Muscle of leg (tissue), 11 donors: ENCODE results near the gene CXCR6. TPM values are rescaled to one million over a fixed set of nuclear protein-coding genes. Genes with fewer than 3 reads are reported as not detected.
A peak's percentile ranks its signal among the peaks of the same experiment; 100 is the strongest.

ENCODE experiments used
- DNase-seq: peaks from one replicate; pipeline ENCODE4 v3.0.0; 2013
- H3K27ac ChIP-seq: one replicate; pipeline ENCODE4 v1.5.1; 2013; ENCODE audit warnings: mild to moderate bottlenecking, low read length, control low read depth
- H3K27me3 ChIP-seq: one replicate; pipeline ENCODE4 v1.6.1; 2013; ENCODE audit warnings: low read length; ENCODE audit not compliant: control insufficient read depth, insufficient read depth
- H3K36me3 ChIP-seq: one replicate; pipeline ENCODE4 v1.6.1; 2013; ENCODE audit warnings: low read length; ENCODE audit not compliant: control insufficient read depth, insufficient read depth
- H3K4me1 ChIP-seq: one replicate; pipeline ENCODE4 v1.6.1; 2013; ENCODE audit warnings: low read length; ENCODE audit not compliant: control insufficient read depth, insufficient read depth
- H3K4me3 ChIP-seq: one replicate; pipeline ENCODE4 v1.5.1; 2013; ENCODE audit warnings: low read length, control low read depth
- H3K9me3 ChIP-seq: replicated peaks from 2 replicates; pipeline ENCODE4 v1.6.1; 2013; ENCODE audit warnings: low read depth, low read length; ENCODE audit not compliant: control insufficient read depth
- WGBS: methylation state at CpG from one replicate; pipeline ENCODE4 v1.1.5; 2013; ENCODE audit warnings: missing lambda C conversion rate; ENCODE audit not compliant: insufficient coverage; 5-methylcytosine and 5-hydroxymethylcytosine counted together
- polyA plus RNA-seq, 8 donors: library from polyadenylated mRNA; unstranded; fragments of 120-200 nt; gene quantifications; one replicate each; pipeline versions ENCODE4 v1.2.1 to v1.2.3, GENCODE V29; 2013; ENCODE audit warnings: inconsistent platforms in 1 of 8, low replicate concordance in 1 of 8; ENCODE audit not compliant: insufficient read length in 8 of 8, insufficient read depth in 1 of 8
- total RNA-seq: library from RNA; stranded (reverse); fragments of 120-200 nt; gene quantifications from one replicate; pipeline ENCODE4 v1.2.4, GENCODE V29; 2013

The CXCR6 gene
- total and polyA plus RNA-seq, 9 donors: 0.04 to 0.40 (median 0.23) TPM

DNA sequence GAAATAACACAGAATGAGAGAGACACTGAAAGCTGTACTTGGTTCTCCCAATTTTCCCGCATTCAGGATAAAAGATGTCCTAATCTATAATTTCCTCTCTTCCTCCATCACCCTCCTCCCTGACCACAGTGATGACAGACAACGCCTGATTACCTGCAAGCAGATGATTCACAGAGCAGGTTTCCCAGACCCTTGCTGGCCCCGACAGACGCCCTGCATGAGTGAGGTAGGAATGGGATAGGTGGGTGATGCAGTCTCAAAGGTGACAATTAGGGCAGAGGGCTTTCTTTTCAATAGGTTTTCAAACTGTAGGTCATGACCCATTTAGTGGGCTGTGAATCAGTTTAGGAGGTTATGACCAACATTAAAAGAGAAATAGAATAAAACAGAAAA is 5.2 kb upstream of the CXCR6 start:
- Histone ChIP-seq H3K27me3 (no peaks in the 10 kb centered on the region), H3K9me3 (no peaks in the 10 kb centered on the region), H3K36me3 (peaks cover 23% of the 10 kb centered on the region), H3K4me1 (peaks cover 17% of the 10 kb centered on the region), H3K27ac (no peak overlapping the region), H3K4me3 (no peak overlapping the region)
- DNase-seq: no peak
- WGBS: 88% methylated on average over 3 of the region's 4 CpGs

DNA sequence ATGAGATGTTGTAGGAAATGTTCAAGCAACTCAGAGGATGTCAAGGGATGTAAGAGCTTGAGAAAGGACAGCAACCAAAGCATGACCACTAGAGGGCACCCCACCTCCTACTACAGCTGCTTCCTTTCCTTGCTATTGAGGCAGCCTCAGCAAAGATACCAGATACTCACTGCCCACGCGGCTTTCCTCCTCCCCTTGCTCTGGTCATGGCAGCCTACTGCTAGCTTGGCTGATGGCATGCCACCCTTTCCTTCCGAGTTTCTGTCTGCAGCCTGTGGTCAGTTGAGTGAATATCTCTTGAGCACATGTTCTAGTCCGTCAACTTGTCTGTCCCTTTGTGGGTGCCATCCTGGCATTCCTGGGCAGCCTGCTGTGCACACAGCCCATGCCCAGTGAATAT is 4.4 kb upstream of the CXCR6 start:
- 6% methylated on average over 4 of the region's 4 CpGs for WGBS
- H3K36me3 ChIP-seq: peaks cover 23% of the 10 kb centered on the region
- no peak overlapping the region for H3K27ac ChIP-seq

DNA sequence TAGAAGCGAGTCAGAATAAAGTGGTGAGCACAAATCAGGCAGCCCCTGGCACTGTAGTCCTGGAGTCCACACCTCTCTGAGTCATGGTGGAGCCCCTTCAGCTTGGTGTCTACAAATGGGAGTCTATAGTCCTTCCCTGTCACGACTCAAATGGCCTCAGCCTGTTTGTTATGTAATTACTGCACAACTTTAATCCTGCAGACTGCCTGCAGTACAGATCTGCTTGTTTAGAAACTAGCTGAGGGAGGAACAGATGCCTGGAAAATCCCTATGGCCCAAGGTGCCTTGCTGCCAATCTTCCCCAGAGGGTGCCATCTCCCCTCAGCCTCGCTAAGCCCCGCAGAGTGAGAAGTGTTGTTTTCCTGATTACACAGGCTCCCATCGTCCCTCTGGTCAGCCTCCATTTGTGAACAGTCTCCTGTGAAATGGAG is 3.9 kb upstream of the CXCR6 start:
- Histone ChIP-seq H3K4me3 (no peak overlapping the region), H3K36me3 (peaks cover 23% of the 10 kb centered on the region), H3K4me1 (peaks cover 17% of the 10 kb centered on the region), H3K27me3 (no peaks in the 10 kb centered on the region), H3K9me3 (no peaks in the 10 kb centered on the region), H3K27ac (no peak overlapping the region)
- no CpG with 5 or more reads among the region's 5 CpGs for WGBS
- DNase-seq: no peak

More for the DNA sequence above, 4.4 kb upstream of the CXCR6 start:
- Histone ChIP-seq H3K9me3 (no peaks in the 10 kb centered on the region), H3K27me3 (no peaks in the 10 kb centered on the region), H3K4me3 (no peak overlapping the region), H3K4me1 (peaks cover 17% of the 10 kb centered on the region)
- peak; percentile 92 for DNase-seq

DNA sequence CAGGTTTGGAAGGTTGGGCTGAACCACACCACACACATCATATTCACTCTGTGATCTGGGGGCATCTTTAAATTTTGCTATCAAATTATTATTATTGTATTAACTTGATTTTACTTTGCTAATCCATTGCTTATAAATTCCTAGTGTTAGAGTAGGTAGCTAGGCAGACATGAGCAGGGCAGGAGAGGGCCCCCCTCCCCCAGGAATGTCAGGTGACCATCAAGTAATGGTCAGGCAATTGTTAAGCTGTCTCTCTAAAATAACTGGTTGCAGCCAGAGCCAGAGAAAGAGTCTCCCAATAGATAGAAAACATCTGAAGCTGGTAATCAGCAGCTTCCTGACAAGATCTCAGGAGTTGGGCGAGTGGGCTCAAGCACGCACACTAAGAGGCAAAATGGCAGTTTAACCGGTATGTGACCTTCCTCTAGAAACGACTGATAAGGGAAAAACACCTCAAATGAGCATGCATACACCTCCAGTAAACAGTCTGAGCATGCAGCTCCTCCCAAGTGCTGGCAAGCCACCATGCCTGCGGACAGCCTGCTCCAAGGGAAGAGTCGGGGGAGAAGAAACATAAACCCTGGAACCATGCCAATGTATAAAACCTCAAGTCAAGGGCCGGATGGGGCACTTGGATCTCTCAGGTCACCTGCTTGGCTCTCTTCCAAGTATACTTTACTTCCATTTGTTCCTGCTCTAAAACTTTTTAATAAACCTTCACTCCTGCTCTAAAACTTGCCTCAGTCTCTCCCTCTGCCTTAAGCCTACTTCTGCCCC is 3.1 kb upstream of the CXCR6 start:
- no peak for DNase-seq
- no peaks in the 10 kb centered on the region for H3K27me3 ChIP-seq
- no peak overlapping the region for H3K4me3 ChIP-seq
- no peaks in the 10 kb centered on the region for H3K9me3 ChIP-seq
- H3K4me1 ChIP-seq: peaks cover 17% of the 10 kb centered on the region
- H3K27ac ChIP-seq: no peak overlapping the region
- 53% methylated on average over 4 of the region's 7 CpGs for WGBS
- peaks cover 22% of the 10 kb centered on the region for H3K36me3 ChIP-seq

DNA sequence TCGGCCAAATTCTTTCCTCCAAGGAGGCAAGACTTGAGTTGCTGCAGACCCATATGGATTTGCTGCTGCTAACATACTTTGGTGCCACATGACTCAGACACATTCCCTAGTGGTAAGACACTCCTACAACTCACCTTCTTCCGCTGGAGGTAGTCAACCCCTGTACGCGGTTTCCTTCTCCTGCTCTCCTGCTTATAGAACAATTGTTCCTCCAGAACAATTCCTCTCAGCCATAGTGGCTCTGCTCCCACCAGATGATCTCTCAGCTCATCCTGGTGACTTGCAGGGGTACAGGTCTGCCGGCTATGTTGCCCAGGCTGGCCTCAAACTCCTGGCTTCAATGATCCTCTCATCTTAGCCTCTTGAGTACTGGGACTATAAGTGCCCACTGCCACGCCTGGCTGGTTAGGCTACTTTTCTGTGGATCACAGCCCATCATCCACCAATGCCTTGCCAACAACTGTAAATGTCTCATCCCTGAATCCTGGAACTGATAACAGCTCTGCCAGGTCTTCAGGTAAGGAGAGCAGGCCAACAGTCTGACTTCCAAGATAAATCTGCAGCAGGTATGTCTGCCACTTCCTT is 2.4 kb upstream of the CXCR6 start:
- no peak overlapping the region for H3K27ac ChIP-seq
- peaks cover 23% of the 10 kb centered on the region for H3K36me3 ChIP-seq
- WGBS: 85% methylated on average over 6 of the region's 6 CpGs
- H3K27me3 ChIP-seq: no peaks in the 10 kb centered on the region
- no peak overlapping the region for H3K4me3 ChIP-seq
- H3K9me3 ChIP-seq: no peaks in the 10 kb centered on the region
- peaks cover 17% of the 10 kb centered on the region for H3K4me1 ChIP-seq
- no peak for DNase-seq

DNA sequence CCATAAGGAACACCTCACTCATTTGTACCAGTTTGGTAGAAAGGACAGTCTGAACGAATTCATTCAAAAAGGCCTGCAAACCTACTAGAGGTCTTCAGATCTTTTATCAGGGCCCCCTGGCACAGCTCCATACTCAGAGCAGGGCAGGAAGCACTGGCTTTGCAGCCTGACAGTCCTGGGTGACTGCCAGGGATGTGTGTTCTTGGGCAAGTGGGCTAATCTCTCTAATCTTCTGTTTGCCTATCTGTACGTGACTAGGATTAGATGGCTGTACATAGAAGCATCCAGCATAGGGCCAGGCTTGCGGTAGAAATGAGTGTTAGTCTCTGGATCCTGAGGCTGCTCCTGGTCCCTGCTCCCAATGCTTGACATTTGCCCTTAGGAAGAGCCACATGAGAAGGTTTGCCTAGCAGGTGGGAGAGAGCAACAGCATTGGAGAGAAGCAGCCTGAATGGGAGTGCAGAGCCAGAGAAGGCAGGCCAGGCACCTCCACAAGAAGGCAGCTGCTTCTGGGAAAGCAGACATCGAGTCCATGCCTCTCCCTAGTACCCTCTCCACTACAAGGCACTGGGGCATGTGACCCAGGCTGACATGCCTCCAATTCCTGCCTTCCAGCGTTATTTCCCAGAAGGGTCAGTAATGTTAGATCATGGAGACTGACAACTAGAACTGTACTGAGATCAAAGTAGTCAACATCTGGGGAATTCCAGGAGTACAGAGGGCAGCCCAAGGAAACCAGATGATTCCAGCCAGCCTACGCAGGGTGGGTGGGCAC is 1.0 kb upstream of the CXCR6 start:
- whole genome bisulfite sequencing: 85% methylated on average over 3 of the region's 6 CpGs
- DNase-seq: no peak
- H3K27ac ChIP-seq: no peak overlapping the region
- H3K4me3 ChIP-seq: no peak overlapping the region
- no peaks in the 10 kb centered on the region for H3K27me3 ChIP-seq
- H3K9me3 ChIP-seq: no peaks in the 10 kb centered on the region
- H3K4me1 ChIP-seq: peaks cover 17% of the 10 kb centered on the region
- peaks cover 25% of the 10 kb centered on the region for H3K36me3 ChIP-seq

DNA sequence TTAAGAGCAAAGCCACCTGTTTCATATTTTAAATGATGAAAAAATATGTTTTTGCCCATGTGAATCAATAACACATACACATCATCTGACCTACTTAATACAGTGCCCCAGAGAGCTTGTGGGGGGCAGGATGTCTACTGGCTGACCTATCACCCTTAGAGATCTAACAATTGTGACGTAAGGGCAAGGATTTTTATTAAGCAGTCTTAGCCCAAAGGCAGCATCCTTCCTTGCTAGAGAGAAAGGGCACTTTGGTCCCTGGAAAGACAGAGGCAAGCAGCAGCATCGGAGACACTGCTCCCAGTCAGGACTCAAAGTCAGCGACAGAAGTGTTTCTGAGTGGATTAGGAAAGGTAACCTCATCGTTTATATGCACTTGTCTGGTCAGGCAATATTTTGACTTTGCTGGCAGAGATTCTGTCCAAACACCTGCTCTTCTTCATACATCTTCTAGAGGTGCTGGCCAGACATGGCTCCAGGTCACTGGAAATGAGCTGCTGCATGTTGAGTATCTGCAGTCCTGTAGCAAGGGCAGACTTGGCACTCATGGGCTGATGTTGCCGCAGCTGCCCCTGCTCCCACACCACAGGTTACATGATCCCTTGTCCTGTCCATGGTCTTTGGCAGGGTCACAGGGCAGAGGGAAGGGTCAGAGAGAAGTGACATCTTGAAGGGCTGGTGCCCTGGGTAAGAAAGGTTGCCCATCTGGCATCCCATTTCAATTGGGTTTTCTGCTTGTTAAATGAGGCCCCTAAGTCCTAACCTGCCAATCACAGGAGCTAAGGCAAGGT is 1.8 kb downstream of the CXCR6 start:
- Histone ChIP-seq H3K27ac (no peak overlapping the region), H3K36me3 (peaks cover 51% of the 10 kb centered on the region)
- 96% methylated on average over 3 of the region's 5 CpGs for WGBS

DNA sequence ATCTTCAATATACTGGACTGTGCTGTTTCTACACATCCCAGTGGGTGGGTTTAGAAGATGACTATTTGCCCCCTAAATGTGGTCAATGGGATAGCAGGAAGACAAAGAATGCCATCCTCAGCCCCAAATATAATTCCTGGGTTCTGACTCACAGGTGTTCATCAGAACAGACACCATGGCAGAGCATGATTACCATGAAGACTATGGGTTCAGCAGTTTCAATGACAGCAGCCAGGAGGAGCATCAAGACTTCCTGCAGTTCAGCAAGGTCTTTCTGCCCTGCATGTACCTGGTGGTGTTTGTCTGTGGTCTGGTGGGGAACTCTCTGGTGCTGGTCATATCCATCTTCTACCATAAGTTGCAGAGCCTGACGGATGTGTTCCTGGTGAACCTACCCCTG is 3.0 kb downstream of the CXCR6 start:
- Histone ChIP-seq H3K4me3 (no peak overlapping the region), H3K27me3 (no peaks in the 10 kb centered on the region), H3K27ac (no peak overlapping the region), H3K9me3 (no peaks in the 10 kb centered on the region), H3K4me1 (peaks cover 11% of the 10 kb centered on the region), H3K36me3 (peaks cover 64% of the 10 kb centered on the region)
- DNase-seq: no peak
- WGBS: 100% methylated on average over 1 of the region's 1 CpG

More for the DNA sequence above, 1.8 kb downstream of the CXCR6 start:
- H3K27me3 ChIP-seq: no peaks in the 10 kb centered on the region
- peaks cover 11% of the 10 kb centered on the region for H3K4me1 ChIP-seq
- no peaks in the 10 kb centered on the region for H3K9me3 ChIP-seq
- DNase-seq: no peak
- no peak overlapping the region for H3K4me3 ChIP-seq

DNA sequence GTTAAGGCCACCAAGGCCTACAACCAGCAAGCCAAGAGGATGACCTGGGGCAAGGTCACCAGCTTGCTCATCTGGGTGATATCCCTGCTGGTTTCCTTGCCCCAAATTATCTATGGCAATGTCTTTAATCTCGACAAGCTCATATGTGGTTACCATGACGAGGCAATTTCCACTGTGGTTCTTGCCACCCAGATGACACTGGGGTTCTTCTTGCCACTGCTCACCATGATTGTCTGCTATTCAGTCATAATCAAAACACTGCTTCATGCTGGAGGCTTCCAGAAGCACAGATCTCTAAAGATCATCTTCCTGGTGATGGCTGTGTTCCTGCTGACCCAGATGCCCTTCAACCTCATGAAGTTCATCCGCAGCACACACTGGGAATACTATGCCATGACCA is 3.6 kb downstream of the CXCR6 start:
- WGBS: 97% methylated on average over 3 of the region's 3 CpGs
- Histone ChIP-seq H3K36me3 (peaks cover 70% of the 10 kb centered on the region), H3K4me3 (no peak overlapping the region), H3K27me3 (no peaks in the 10 kb centered on the region), H3K4me1 (peaks cover 8% of the 10 kb centered on the region), H3K9me3 (no peaks in the 10 kb centered on the region), H3K27ac (no peak overlapping the region)
- DNase-seq: no peak
